Right forelimb (tissue), 1 donor: Measurements from ENCODE around the gene TTLL12.

ENCODE experiments used
- DNase-seq: peaks from one replicate; pipeline ENCODE4 v3.0.0-alpha.2; 2018

The TTLL12 gene

GRCh38 chr22:43198126-43198525, 11.2 kb upstream of the TTLL12 start:
- no peak for DNase-seq

GRCh38 chr22:43197271-43197941, 10.5 kb upstream of the TTLL12 start:
- DNase-seq: no peak

- no peak for DNase-seq
These were observed 4.9 kb upstream of the TTLL12 start for GRCh38 chr22:43191831-43192230.

GRCh38 chr22:43188829-43189545, 2.1 kb upstream of the TTLL12 start:
- DNase-seq: no peak

- peak; percentile 98 for DNase-seq
These were observed 501 bp upstream of the TTLL12 start for GRCh38 chr22:43187171-43188099.

- peak; percentile 66 for DNase-seq
These were observed 1.1 kb downstream of the TTLL12 start for GRCh38 chr22:43185860-43186261.

GRCh38 chr22:43183496-43184277, 3.2 kb downstream of the TTLL12 start:
- DNase-seq: no peak

- DNase-seq: no peak
These were observed 4.2 kb downstream of the TTLL12 start for GRCh38 chr22:43182726-43183125.

- DNase-seq: no peak
These were observed 4.8 kb downstream of the TTLL12 start for GRCh38 chr22:43182118-43182517.

GRCh38 chr22:43181321-43182076, 5.4 kb downstream of the TTLL12 start:
- no peak for DNase-seq

- no peak for DNase-seq
These were observed 6.3 kb downstream of the TTLL12 start for GRCh38 chr22:43180670-43181069.

GRCh38 chr22:43179911-43180195, 7.1 kb downstream of the TTLL12 start:
- no peak for DNase-seq

- no peak for DNase-seq
These were observed 7.6 kb downstream of the TTLL12 start for GRCh38 chr22:43179146-43179910.

GRCh38 chr22:43177479-43177878, 9.5 kb downstream of the TTLL12 start:
- DNase-seq: no peak

GRCh38 chr22:43176090-43176489, 10.8 kb downstream of the TTLL12 start:
- DNase-seq: no peak

- no peak for DNase-seq
These were observed 11.9 kb downstream of the TTLL12 start for GRCh38 chr22:43174941-43175531.

GRCh38 chr22:43173976-43174720, 12.8 kb downstream of the TTLL12 start:
- DNase-seq: no peak

- DNase-seq: no peak
These were observed 13.4 kb downstream of the TTLL12 start for GRCh38 chr22:43173566-43173965.

GRCh38 chr22:43172191-43172590, 14.7 kb downstream of the TTLL12 start:
- DNase-seq: no peak

- no peak for DNase-seq
These were observed 15.3 kb downstream of the TTLL12 start for GRCh38 chr22:43171607-43172006.
